T1000 (cell line): ENCODE measurements around the gene RPL19.
A peak's percentile ranks its signal among the peaks of the same experiment; 100 is the strongest.

Experiments used
- DNase-seq: peaks from one replicate; lab custom pipeline; 2025; ENCODE audit warnings: mixed read lengths; lab: John Stamatoyannopoulos, UW

Gene RPL19

DNA sequence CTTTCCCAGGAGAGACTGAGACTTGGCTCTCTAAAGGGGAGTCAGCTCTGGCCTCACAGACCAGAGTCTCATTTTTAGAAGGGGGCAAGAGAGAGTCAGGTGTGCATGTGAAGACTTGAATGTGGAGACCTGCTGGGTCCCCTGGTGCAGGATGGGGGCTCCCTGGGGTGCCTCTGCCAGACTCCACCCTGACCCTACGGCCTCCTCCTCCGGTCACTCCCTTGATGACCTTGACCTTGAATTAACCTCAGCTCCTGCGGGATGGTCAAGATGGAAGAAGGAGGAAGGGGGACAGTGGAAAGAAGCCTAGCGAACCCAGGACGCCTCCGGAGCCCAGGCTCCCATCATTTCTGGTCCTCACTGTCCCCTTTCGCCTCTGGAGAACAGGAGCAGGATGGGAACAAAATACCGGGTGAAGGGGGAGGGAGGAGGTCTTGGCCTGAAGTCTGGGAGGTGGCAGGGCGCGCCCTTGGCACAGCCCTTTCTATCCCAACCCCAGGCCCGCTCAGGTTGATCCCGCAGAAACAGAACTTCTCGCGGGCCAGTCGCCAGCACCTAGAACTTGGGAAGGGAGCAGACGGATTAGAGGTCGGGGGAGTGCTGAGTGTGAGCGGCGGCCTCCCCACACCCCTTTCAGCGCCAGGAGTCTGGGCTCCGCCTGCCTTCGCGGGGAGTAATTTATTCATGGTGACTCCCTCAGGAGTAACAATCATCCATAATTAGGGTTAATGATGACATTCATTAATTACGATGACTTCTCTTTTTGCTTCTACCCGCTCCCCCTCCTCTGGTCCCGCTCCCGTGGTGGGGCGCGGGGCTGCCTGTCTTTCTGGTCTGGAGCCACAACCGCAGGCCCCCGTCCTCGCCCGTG is 24.1 kb downstream of the RPL19 start:
- DNase-seq = no peak

DNA sequence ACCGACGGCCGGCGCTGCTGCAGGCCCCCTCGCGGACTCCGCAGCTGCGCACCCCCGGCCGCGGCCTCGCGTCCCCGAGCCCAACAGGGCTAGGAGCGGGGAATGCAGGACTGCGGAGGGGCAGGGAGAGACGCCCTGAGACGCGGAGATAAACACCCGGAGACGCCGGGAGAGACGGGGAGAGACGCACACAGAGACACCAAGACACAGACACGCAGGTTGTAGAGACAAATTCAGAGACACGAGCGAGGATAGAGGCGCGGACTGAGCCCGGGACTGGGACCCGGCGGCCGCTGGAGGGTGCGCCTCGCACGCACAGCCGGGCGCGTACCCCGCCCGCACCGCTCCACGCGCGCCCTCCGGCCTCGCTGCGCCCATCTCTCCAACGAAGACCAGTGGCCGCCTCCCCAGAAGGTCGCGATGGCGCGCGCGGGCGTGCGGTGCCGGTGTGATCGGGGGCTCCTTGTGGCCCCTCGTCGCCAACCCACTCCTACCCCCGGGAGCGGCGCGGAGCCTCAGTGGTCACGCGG is 24.8 kb downstream of the RPL19 start:
- DNase-seq = no peak

DNA sequence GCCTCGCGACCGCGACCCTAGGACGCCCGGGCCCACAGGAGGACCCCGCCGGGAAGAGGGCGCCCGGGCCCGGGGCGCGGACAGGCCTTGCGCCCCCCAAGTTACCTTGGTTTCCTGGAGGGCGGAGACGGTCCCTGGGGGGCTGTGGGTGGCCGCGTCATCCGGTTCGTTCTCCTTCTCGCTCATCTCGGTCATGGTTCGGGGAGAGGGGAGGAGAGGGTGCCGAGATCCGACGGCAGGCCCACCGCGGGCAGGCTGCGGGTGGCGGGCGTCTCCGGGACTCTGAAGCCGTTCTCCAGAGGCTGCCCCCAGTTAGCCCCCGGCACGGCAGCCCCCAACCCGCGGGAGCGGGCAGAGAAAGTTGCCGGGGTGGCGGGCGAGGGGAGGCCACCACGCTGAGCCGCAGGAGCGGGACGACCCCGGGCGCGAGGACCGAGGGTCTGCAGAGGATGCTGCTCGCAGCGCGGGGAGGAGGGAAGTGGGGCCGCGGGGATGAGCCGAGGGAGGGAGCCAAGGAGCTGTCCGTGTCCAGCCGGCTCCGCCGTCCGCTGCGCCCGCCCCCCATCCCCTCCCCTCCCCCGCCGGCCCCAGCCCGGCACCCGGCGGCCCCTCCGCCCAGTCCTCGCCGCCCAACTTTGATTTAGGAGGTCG is 25.4 kb downstream of the RPL19 start, which contains the start of gene STAC2:
TSS of gene STAC2 (minus strand) at position 638 of the 651 bp plus-strand sequence. CDS start at position 195, 443 bp downstream.
- DNase-seq = peak; percentile 29

DNA sequence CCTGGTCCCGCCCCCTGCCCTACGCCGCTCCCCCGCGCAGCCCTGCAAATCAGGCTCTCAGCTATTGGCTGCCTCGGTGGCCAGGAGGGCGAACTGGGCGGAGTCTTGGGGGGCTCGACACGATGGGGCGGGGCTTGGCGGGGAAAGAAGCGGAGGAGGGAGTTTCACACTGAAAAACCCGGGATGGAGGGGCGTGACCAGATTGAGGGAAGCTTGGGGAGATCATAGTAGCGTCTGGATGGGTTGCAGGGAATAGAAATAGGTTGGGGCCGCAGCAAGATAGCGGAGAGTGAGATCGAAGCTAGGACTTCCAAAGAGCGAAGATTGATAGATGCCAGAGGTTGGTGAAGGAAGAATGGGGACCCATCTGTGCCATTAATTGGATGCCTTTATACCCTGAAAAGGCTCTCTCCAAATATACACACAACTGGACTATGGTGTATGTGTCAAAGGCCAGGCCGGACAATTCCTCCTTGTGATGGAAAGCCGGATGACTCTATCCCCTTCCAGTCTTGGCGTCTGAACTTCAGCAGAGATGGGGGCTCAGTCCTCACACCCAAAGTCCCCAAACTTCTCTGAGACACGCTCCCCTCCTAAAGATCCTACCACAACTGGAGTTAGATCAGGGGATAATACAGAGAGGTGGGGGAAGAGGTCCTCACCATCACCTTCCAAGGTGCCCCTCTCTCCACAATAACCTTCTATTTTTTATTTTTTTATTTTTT is 26.0 kb downstream of the RPL19 start:
- DNase-seq = peak; percentile 77

DNA sequence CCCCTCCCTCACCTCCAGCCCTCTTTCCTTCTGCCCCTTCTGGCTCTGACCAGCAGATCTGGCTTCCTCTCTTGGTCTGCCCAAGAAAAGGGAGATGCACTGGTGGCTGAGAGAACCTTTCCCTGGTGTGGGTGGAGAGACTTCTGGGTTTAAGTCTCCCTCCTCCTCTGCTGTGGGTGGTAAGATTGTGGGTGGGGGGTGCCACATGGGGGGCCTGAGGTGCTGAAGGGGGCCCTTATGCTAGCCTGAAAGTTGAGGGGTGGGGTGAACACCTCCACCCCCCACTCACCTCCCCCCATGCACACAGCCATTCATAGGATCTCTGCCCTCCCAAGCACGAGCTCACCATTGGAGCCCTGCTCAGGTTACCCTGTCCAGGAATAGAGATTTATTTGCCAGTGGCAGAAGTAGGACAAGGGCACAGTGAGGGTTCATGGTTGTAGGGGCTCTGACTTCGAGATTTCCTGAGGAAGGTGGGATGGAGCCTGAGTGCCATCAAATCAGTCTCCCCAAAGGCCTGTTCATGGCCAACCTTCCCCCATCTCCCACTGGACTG is 27.4 kb downstream of the RPL19 start:
- no peak for DNase-seq

DNA sequence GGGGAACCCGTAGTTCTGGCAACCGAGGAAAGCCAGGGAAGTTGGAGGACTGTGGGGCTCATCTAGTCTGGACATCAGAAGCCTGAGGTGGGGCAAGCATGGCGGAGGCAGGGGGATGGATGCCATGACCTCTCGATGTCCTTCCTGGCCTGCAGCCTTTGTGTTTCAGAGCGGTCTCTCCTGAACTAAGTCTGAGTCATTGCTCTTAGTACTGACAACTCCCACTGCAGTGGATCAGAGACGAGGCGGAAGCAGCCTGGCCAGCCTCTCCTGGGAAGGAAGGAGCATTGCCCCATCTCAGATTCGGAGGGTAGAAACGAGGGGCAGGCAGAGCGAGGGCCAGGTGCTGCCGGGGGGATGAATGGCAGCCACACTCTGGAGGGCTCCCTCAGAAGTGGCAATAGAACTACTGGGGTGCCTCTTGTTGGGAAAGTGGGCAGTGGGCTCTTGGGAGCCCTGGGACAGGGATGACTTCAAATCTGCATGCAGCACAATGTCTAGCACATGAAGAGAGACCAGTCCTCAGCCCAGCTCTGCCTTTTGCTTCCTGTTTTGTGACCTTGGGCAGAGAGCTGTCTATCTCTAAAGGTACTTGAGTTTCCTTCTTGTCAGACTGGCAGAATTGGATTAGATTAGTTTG is 29.3 kb downstream of the RPL19 start:
- peak; percentile 35 for DNase-seq

DNA sequence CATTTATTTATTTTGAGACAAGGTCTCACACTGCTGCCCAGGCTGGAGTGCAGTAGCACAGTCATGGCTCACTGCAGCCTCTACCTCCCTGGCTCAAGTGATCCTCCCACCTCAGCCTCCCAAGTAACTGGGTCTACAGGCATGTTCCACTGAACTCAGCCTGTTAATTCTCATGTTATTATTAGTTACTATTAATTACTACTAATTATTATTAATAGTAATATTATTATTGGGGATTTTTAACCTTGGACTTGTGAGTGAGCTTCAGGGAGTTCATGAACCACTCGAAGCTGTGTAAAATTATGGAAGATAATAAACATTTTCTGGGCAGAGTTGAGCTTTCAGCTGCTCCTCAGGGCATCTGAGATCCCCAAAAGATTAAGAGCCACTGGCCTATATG is 30.3 kb downstream of the RPL19 start:
- DNase-seq = no peak

DNA sequence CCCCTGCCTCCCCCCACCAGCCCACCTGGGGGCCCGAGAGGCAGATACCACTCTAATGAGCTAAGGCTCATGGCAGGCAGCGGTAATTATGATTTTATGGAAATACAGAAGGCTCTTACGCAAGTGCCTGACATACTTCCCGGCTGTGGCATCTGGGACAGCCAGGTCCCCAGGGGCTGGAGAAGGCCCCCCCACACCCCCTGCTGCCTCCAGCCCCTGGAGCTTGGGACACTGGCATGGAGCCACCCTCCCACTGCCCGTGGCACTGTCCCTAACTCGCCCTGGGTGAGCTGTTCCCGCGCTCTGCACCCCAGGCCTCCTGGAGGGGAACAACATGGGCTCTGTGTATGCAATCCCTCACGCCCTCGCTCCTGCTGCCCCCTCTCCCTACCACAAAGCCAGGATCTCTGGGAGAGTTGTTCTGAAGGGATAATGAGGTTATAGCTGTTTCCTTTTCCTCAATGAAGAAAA is 31.0 kb downstream of the RPL19 start:
- no peak for DNase-seq

DNA sequence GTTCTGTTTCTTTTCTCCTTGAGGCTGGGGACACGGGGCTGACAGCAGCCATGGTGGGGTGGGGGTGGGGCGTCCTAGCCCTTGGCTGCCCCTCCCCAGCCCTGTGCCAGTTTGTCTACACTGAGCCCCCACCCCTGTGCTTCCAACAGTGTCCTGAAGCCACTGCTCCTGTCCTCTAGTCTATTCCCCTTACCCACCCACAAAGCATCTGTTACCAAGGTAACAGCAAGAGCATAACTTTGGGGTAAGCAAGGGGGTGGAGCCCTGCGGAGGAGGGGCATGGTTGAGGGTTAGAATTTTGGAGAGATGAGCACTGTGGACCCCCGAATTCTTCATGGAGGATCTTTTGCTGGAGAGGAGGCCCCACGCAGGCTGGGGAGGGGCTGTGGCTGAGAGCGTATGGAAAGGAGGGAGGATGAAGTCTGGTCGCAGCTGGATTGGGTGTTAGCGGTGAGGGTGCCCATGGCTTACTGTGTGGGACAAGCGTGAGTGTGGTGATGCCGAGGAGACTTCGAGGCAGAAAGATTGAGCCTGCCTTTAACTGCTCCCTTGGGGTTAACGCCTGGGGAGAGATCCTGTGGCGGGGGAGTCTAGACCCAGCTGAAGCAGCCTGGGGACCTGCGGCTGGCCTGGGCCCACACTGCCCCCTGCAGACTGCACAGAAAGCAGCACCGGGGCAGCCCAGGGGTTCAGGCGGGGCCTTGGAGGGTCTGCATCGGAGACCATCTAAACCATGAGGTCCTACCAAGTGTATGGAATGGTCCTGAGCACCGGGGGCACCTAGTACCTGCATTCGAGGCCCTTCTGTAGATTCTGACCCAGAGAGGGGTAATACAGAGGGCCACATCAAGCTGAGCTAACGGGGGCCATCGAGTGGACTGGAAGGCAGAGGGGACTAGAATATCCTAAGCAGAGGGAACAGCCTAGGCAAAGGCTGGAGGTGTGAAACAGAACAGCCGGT is 31.8 kb downstream of the RPL19 start:
- DNase-seq = peak; percentile 27

DNA sequence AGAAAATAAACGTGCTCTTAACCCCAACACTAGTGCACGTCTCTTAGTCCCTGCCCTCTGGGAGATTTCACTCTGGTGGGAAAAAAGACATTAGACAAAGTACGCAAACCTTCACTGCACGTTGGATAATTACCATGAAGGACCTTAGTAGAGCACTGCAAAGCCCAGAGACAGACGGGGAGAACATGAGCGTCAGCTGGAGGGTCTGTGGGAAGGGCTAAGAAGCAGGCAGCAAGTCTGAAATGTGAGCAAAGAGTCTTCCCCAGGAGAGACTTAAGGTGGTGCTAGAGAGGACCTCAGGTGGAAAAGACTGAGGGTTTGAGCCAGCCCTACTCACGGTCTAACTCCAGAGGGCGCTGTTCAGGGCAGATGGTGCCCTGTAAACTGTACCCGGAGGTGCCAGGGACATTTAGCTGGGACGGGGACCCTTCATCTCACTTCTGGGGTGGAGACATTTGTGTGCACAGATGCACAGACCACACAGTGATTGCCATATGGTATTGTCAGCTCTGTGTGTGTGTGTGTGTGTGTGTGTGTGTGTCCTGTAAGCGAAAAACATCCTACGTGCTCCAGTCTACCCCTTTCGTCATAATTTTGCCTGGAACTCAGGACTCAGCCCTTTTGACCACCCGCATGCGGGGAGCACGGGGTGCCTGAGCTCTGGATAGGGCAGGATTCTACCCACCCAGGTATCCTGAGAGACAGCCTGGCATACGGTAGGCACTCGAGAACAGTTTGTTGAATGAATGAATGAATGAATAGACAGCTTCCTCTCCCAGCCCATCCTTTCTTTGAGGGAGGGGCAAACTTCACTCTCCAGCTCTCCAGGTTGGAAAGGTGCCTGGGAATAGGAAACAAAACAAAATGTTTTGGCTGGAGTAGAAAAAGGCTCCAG is 35.7 kb downstream of the RPL19 start:
- no peak for DNase-seq

DNA sequence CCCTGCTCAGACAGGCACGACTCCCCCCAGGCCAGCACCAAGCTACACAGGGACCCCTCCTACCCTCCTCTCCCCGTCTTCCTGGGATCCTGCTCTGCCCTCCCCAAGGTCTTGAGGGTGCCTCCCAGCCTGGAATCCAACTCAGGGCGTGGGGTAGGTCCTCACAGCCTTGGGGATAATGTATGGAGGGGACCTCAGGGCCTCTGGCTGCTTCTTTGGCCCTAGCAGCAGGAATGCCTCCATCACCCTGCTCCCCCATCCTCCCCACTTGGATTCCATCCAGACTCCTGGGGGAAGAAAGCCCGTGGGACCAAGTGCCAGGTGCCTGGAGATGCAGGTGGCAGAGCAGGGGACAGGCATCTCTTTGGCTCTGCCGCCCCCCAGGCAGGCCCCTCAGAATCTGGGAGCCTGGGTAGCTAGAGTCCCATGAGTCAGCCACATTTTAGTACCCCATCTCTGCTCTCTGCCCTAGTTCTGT is 36.4 kb downstream of the RPL19 start:
- DNase-seq = no peak

DNA sequence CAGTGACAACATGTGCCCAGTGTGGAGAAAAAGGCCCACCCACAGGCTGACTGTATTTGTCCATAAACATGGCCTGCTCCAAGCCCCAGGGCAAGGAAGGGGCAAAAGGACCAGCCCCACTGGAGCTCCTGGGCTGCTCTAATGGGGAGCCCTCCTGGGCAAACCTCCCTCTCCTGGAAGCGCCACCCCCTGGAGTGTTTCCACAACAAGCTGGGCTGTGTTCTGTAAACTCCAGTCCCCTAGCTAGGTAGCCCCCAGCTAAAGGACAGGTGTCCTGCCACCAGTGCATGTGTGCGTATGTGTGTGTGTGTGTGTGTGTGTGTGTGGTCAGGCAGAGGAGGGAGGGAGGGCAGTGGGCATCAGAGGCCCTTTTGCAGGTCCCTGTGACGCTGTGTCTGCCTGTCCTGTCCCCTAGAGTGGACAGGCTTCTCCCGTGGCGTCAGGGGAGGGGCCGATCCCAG is 36.9 kb downstream of the RPL19 start:
- no peak for DNase-seq

DNA sequence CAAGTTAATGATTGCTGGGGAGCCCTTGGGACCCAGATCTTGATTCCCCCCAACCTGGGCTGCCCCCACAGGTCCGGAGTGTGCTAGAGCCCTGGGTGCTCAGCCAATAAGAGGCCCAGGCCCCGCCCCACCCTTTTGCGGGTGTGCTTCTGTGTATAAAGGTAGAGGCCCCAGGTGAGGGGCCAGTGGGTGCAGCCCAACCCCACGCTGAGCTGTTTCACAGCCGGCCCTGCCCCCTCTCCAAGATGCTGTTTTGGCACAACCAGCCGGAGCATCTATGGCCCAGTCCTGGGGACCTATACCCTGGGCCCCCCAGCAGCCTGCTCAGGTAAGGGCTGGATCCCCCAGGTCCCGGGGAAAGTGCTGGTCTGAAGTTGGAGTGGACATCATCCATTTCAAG is 37.5 kb downstream of the RPL19 start:
- no peak for DNase-seq

DNA sequence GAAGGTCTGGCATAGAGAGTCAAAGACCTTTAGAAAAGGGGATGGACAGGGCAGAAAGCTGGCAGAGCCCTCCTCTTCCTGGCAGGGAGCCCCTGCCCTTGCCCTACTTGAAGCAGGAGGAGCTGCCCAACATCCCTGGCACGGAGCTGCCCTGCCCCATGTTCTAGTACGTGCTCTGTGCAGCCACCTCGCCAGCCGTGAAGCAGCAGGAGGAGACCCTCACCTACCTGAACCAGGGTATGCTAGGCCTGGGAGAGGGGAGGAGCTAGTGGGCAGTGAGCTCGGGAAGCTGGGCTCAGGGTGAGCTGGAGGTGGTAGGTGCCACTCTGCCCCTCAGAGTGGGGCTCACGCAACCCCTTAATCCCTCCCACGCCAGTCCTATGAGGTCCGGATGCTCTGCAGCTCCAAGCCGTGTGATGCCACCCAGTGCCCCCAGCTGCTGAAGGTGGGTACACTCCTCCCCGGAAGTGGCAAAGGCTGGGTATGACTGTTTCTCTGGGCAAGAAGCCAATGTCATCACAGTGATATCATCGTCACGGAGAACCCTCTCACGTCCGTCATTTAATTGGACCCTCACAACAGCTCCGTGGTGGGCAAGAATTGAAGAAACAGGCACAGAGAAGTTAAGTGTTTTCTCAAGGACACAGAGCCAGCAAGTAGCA is 38.4 kb downstream of the RPL19 start:
- DNase-seq = peak; percentile 46

DNA sequence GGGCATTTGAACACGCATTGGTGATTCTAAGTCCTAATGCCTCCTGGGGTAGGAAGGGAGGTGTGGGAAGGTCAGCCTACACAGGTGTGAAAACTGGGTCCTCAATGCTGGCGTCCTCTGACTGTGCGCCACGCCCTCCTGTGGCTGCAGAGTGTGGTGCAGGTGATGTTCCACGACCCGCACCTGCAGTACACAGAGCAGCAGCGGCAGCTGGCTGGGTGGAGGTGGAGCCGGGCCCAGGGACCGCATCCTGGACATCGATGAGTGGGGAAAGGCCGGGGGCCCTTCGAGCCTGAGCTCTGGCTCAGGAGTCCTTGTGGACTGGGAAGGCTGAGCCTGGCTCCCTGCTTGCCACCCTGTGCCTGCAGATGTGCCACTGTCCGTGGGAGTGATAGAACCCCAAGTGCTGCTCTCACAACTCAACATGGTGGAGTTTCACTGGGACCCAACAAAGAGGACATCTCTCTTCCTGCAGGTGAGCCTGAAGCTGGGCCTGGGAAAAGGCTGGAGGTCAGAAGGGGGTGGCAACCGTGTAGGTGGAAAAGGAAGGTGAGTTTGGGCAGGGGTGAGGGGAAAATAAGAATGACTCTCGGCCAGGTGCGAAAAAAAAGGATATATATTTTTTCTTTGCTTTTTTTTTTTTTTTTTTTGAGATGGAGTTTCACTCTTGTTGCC is 39.7 kb downstream of the RPL19 start:
- no peak for DNase-seq

DNA sequence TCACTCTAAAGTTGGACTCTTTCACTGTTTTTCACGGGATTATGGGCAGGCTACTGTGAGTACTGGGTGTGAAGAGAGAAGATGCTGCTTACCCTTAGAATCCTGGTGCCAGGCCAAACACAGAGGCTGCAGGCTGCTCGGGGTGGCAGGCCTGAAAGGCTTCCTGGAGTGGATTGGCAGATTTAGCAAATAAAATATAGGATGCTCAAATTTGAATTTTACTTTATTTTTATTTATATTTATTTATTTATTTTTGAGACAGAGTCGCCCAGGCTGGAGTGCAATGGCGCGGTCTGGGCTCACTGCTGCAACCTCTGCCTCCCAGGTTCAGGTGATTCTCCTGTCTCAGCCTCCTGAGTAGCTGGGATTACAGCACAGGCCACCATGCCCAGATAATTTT is 40.5 kb downstream of the RPL19 start:
- no peak for DNase-seq

DNA sequence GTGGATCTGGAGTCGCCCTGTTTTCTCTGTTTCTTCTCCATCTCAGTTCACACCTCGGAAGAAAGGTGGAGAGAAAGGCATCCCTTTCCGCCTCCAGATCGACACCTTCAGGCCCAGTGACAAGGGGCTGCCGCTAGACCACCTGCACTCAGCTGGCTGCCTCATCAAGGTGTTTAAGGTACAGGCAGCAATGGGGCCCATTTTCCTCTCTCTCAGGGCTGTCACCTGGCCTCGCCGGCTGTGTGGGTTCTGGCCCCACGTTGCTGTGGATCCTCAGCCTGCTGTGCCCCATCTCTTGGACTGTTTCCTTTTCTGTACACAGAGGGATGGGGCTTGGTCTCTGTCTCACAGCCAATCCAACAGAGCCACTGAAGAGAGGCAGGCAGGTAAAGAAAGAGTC is 43.1 kb downstream of the RPL19 start:
- no peak for DNase-seq
